ENCODE results near the gene SETD7.

DNA sequence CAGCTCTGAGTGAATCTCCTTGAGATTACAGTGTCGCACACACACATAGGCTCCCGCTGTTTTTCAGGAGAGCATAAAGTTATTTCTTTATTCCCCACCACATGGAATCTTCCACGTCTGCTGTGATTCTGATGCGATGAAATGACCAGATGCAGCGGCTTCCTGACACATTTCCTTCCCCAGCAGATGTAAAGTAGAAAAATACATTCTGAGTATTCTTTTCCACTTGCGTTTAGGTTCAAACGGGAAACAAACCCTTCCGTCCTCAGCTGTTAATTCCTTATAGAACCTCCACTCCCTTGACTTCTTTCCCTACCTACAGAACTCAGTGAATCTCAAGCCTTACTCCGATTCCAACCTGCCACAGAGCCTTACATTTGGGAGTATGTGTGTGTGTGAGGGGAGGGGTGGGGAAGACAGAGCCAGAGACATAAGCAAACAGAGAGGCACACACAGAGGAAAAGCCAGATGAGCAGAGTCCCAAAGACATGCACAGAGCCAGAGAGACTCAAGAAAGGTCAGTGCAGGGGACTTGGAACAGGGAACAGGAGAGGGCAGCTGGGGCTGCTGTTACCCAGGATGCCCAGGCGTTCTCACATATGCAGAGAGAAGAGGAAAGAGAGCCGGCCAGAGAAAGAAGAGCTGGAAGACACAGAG lies 47.3 kb downstream of the SETD7 start:
- TF ChIP-seq, protein P1, sequence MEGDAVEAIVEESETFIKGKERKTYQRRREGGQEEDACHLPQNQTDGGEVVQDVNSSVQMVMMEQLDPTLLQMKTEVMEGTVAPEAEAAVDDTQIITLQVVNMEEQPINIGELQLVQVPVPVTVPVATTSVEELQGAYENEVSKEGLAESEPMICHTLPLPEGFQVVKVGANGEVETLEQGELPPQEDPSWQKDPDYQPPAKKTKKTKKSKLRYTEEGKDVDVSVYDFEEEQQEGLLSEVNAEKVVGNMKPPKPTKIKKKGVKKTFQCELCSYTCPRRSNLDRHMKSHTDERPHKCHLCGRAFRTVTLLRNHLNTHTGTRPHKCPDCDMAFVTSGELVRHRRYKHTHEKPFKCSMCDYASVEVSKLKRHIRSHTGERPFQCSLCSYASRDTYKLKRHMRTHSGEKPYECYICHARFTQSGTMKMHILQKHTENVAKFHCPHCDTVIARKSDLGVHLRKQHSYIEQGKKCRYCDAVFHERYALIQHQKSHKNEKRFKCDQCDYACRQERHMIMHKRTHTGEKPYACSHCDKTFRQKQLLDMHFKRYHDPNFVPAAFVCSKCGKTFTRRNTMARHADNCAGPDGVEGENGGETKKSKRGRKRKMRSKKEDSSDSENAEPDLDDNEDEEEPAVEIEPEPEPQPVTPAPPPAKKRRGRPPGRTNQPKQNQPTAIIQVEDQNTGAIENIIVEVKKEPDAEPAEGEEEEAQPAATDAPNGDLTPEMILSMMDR (IDR thresholded peaks at IDR 0.05), result no peak
- TF ChIP-seq POLR2A (IDR thresholded peaks at IDR 0.05), result no peak
